SK-N-DZ (cell line): ENCODE data around the gene C6orf132.

Experiments
- DNase-seq: peaks from one replicate; pipeline ENCODE4 v3.0.0-alpha.2; 2015; ENCODE audit warnings: low spot score

C6orf132 gene

DNA sequence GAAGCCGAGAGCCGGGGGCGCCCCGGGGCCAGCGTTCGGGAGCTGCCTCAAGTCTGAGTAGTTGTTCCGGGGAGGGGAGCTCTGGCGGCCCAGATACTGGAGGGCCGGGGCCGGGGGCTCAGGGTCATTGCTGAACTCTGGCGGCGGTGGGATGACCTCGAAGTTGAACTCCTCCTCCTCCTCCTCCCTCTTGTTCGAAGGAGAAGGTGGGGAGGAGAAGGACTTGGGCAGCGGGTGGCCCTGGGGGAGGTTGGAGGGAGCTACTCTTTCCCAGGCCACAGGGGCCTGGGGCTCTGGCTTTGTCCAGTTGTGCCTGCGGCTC lies 37.7 kb downstream of the C6orf132 start:
- DNase-seq: no peak

DNA sequence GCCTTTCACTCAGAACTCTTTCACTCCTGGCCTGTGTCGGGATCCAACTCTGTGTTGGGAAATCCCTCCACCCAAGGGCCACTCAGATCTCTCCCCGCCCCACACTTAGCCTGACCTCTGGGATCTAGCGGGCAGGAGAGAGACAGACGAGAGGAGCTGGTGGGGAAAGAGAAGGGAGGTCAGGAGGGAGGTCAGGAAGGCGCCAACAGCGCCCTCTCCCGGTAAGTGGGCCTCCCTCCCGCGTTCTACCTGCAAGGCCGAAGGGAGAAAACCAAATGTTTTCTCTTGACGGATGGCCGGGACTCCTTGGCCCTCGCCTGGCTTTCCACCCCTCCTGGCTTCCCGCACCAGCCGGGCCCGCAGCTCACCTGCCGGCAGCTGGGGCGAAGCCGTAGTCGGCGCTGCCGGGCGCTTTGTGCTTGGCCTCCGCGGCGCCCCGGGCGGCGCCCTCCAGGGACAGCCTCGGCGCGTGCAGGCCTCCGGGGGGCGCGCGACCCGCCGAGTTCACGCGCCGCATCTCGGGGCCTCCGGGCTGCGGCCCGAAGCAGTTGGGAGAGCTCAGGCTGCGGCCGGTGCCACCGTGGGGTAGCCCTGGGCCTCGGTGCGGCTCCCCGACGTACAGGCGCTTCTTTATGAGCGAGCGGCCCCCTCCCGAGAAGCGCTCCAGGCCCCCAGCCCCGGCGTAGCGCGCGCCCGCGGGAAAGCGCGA lies 38.2 kb downstream of the C6orf132 start:
- DNase-seq: peak; percentile 80

DNA sequence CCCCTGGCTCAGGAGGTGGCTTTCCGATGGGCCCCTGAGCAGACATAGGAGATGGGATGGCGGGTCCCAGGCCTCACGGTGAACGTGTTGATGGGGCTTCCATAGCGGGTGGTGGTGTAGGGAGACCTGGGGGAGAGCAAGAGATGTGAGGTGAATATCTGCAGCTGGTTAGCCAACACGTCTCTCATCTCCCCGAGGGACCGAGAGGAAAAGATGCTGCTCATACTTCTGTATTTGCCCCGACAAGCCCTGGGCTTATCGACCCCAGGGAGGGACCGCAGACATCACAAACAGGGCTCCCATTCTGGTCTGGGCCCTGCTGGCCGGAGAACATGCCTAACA lies 38.7 kb downstream of the C6orf132 start:
- DNase-seq: no peak

- no peak for DNase-seq
Observed at GRCh38 chr6:42103216-42103615, 39.2 kb downstream of the C6orf132 start.

- DNase-seq: no peak
Observed at GRCh38 chr6:42101186-42101657, 41.2 kb downstream of the C6orf132 start.

GRCh38 chr6:42100029-42100901 lies 42.2 kb downstream of the C6orf132 start:
- no peak for DNase-seq

- no peak for DNase-seq
Observed at GRCh38 chr6:42099340-42100028, 42.9 kb downstream of the C6orf132 start.

GRCh38 chr6:42095776-42096541 lies 46.5 kb downstream of the C6orf132 start:
- DNase-seq: no peak

DNA sequence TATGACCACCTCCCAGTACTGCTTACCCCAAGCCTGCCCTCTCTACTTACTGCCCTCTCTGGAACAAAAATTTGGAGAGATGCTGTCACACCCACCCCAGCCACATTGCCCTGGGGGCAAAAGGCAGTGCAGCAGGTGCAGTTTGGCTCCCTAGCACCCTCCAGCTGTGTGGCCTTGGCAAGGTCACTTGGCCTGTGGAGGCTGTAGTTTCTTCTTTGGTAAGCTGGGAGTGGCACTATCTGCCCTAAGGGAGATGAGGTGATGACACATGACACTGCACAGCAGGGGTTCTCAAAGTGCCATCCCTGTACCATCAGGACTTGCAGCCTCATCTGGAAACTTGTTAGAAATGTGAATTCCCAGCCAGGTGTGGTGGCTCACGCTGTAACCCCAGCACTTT lies 47.3 kb downstream of the C6orf132 start:
- DNase-seq: no peak

DNA sequence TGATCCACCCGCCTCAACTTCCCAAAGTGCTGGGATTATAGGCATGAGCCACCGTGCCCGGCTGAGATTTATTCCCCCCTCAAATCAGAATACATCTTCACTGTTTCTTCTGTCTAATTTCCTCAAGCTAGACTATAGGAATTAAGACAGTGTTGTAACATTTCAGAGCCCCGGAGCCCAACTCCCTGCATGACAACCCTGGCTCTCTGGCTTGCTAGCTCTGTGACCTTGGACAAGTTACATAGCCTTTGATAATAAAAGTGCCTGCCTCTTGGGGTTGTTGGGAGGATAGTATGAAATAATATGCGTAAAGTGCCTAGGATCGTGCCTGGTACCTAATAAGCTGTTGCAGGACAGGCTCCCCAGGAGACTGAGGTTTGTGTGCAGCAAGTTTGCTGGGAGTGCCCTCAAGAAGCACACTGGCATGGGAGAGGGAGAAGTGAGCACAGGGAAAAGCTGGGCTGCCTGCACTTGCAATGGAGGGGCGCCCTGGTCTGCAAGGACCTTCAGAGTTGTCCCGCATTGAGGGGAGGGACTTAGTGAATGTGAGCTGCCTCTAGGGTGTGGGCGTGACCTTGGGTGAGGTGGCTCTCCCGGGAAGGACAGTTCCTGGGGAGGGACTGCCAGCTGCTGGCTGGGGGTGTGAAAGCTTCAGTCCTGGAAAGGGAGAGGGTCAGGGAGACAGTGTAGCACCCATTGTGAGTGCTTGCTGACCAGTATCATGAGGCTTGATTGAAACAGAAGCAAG lies 48.7 kb downstream of the C6orf132 start:
- no peak for DNase-seq

GRCh38 chr6:42091718-42092023 lies 50.7 kb downstream of the C6orf132 start:
- no peak for DNase-seq

- DNase-seq: no peak
Observed at GRCh38 chr6:42090819-42091717, 51.4 kb downstream of the C6orf132 start.

- no peak for DNase-seq
Observed at GRCh38 chr6:42088101-42088591, 54.3 kb downstream of the C6orf132 start.

- DNase-seq: no peak
Observed at GRCh38 chr6:42086046-42087035, 56.1 kb downstream of the C6orf132 start.

DNA sequence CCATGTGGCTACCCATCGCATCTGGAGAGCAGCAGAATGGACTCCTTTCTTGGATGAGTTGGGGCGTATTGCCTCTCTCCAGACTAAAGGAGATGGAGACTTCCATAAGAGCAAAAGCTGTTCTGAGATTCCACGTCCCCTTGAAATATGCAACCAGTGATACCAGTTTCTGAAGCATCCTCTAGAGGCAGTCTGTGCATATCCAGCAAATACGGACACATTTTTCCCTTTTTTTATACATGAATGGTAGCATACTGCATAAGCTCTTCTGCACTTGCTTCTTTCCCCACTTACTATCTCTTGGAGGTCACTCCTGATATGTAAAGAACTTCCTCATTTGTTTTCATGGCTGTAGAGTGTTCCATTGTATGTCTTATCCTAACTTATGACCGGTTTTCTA lies 57.5 kb downstream of the C6orf132 start:
- DNase-seq: no peak

DNA sequence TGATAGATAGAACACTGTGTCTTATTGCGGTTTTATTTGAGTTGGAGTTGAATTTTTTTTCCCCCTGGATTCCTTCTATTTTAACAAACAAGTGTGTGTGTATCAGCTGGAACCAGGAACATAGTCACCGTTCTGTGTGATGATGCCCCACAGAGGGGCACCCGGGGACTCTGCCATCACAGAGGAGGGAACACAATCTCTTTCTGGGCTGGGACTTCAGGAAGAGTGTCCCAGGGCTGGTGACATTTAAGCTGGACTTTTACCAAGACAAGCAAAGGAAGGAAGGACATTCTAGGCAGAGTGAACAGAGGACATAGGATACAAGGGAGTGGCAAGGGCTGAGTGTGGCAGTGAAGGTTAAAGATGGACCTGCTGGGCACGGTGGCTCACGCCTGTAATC lies 58.9 kb downstream of the C6orf132 start:
- no peak for DNase-seq

DNA sequence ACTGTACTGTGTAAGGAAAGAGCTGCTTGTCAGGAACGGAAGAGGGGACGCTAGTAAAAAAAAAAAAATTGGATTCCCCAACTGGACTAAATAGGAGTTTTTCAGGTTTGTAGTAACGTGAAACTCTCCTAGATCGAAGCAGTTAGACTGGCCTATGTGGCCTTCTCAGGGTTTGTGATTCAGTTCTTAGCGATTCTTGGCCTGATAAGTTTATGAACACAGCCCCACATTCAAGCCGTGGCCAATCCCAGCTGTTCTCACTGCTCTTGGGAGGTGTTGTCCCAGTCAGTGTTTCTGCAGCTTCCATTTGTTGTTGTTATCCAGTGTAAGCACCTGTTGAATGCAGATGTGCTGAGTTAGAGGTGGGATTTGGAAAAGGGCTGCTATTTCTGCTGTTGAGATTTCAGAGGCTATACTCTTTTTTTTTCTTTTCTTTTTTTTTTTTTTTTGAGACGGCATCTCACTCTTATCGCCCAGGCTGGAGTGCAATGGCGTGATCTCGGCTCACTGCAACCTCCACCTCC lies 62.4 kb downstream of the C6orf132 start:
- no peak for DNase-seq

DNA sequence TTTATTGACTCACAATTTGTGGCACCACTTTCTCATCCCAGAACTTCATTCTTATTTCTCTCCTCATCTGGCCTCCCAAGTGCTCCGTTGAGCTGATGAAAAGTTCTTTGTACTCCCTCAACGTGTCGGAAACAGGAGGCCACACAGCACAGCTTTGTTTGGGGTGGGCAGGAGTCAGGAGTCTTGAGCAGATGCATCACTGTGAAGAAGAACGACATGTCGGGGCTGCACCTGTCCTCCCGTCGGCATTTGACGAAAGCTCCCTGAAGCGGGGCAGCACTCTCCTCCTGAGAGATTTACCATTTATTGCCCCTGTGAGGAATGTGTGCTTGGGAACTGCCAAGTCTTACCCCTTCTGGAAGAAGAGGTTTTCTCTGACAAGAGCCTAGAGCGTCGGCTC lies 64.0 kb downstream of the C6orf132 start:
- no peak for DNase-seq
